GM10266 (cell line): ENCODE measurements around the gene ELOVL1.

Source experiments
- DNase-seq: peaks from one replicate; pipeline ENCODE4 v3.0.0; 2012; ENCODE audit errors: extremely low spot score
- CTCF ChIP-seq: IDR thresholded peaks from 2 replicates; pipeline ENCODE4 v1.5.1; 2012; ENCODE audit warnings: mild to moderate bottlenecking, low read depth; ENCODE audit not compliant: control insufficient read depth, insufficient read depth; ENCODE audit errors: missing control alignments

Gene ELOVL1

DNA sequence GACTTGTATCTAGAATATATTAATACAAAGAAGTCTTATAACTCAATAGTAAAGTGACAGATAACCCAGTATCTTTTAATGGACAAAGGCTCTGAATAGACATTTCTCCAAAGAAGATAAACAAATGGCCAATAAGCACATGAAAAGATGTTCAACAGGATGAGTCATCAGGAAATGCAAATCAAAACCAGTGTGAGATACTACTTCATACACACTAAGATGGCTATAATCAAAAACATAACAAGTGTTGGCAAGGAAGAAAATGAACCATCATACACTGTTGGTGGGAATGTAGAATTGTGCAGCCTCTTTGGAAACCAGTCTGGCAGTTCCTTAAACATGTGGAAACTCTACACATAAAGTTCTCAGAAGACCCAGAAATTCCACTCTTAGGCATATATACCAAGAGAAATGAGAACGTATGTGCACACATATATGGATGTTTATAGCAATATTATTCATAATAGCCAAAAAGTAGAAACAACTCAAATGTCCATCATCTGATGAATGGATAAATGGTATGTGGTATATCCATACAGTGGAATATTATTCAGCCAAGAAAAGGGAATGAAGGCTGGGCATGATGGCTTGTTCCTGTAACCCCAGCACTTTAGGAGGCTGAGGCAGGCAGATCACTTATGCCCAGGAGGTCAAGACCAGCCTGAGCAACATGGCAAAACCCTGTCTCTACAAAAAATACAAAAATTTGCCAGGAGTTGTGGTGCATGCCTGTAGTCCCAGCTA, 40.1 kb downstream of the ELOVL1 start:
- TF ChIP-seq CTCF: no peak
- DNase-seq: no peak

DNA sequence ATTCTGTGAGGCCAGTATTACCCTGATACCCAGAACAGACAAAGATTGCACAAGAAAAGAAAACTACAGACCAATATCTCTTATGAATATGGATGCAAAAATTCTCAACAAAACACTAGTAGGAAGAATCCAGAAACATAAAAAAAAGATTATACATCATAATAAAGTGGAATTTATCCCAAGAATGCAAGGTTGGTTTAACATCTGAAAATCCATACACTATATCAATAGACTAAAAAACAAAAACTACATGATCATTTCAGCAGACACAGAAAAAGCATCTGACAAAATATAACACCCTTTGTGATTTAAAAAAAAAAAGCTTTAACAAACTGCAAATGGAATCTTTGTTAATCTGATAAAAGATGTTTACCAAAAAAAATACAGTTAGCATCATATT, 42.4 kb downstream of the ELOVL1 start:
- TF ChIP-seq CTCF: no peak
- no peak for DNase-seq

DNA sequence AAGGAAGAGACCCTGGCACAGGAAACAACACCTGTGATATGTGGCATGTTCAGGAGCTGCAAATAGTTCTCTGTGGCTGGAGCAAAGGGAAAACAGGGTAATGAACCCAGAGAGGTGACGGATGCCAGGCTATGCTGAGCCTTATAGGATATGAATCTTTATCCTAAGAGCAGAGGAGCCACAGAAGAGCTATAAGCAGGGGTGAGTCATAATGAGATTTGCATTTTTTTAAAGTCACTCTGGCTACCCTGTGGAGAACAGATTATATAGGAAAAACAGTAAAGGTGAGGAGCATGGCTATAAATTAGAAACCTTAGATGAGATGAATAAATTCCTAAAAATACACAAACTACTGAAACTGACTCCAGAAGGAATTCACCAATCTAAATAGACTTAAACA, 43.0 kb downstream of the ELOVL1 start:
- DNase-seq: no peak
- no peak for TF ChIP-seq CTCF

DNA sequence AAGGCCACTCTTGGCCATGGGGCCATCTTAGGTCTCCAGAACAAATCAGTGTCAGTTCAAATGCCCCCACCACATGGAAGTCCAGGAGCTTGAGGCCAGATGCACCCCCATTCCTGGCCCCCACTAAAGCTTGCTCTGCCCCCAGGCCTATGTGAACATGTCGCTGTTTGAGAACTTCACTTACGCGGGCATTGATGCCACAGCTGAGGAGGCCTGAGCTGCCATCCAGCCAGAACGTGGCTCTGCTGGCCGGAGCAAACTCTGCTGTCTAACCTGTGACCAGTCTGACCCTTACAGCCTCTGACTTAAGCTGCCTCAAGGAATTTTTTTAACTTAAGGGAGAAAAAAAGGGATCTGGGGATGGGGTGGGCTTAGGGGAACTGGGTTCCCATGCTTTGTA, 45.3 kb downstream of the ELOVL1 start:
- no peak for TF ChIP-seq CTCF
- DNase-seq: no peak

DNA sequence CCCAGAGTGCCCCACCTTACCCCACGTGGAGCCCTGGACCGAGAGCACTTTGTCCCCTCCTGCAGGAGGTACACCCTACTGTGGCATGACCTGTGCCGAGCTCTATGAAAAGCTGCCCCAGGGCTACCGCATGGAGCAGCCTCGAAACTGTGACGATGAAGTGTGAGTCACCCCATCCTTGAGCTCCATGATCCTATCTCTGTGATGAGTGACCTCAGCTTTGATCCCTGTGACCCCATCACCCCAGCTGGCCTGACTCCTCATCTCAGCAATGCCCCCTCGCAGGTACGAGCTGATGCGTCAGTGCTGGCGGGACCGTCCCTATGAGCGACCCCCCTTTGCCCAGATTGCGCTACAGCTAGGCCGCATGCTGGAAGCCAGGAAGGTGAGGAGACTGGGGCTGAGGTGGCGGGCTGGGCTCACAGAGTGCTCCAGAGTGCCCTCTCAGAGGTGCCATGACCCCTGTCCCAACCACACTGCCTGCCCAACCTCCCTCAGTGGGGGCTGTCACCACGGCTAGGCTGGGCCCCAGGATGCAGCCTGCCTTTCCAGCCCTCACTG, 46.4 kb downstream of the ELOVL1 start:
- no peak for TF ChIP-seq CTCF
- DNase-seq: no peak

DNA sequence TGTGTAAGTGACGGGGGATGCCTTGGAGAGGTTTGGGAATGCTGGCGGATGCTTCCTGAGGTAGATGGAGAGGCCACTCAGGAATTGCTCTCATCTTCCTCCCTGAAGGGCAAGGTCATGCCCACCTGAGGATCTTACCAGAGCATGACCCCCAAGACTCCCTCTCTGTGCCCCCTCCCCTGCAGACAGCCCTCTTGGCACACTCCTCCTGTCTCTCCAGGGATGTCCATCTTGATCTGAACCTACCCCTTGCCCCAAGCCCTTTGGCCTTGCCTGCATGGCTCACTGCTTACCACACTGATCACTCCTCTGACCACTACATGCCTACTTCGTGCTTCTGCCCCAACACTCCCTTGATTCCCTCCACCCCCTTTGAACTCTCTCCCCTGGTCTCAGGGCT, 48.0 kb downstream of the ELOVL1 start:
- no peak for DNase-seq

More for the DNA sequence above, 48.0 kb downstream of the ELOVL1 start:
- TF ChIP-seq CTCF: no peak
